K562 (cell line): ENCODE results near the gene ZNF593OS. TPM values are rescaled to one million over a fixed set of nuclear protein-coding genes. Genes with fewer than 3 reads are reported as not detected.

Experiments used
- CBFB ChIP-seq: sonication (generic); formaldehyde crosslinking; IDR thresholded peaks from 2 replicates; pipeline ENCODE4 v1.4.0; 2020; ENCODE audit warnings: mild to moderate bottlenecking, missing genetic modification reagents
- CGGBP1 ChIP-seq: fragments of 250-450 bp; sonication (Bioruptor Pico); IDR thresholded peaks from 2 replicates; pipeline ENCODE4 v1.9.0; 2021; ENCODE audit warnings: mild to moderate bottlenecking
- CHAMP1 ChIP-seq: fragments of 450-650 bp; IDR thresholded peaks from 2 replicates; pipeline ENCODE4 v1.6.1; 2016; ENCODE audit warnings: mild to moderate bottlenecking
- FOXJ3 ChIP-seq: sonication (generic); formaldehyde crosslinking; IDR thresholded peaks from 2 replicates; pipeline ENCODE4 v1.4.0; 2020; ENCODE audit warnings: mild to moderate bottlenecking, missing genetic modification reagents
- HCFC1 ChIP-seq: IDR thresholded peaks from 2 replicates; pipeline ENCODE4 v1.6.1; 2012; ENCODE audit warnings: low read depth, low read length, improper control_type of control experiment
- HDGF ChIP-seq: fragments of 450-650 bp; IDR thresholded peaks from 2 replicates; pipeline ENCODE4 v1.6.1; 2016
- SMAD1 ChIP-seq: fragments of 150-350 bp; IDR thresholded peaks from 2 replicates; pipeline ENCODE4 v1.6.1; 2014; ENCODE audit warnings: low read length, low read depth; ENCODE audit not compliant: partially characterized antibody
- ZNF449 ChIP-seq: fragments of 250-450 bp; sonication (Bioruptor Pico); IDR thresholded peaks from 2 replicates; pipeline ENCODE4 v1.8.0; 2022; ENCODE audit warnings: moderate library complexity, mild to moderate bottlenecking, inconsistent platforms
- ZNF589 ChIP-seq: fragments of 200-800 bp; sonication (Bioruptor generic); IDR thresholded peaks from 2 replicates; pipeline ENCODE4 v1.6.1; 2016; ENCODE audit warnings: low read depth, missing genetic modification characterization, missing compliant biosample characterization
- ZNF79 ChIP-seq: fragments of 250-450 bp; sonication (Bioruptor Pico); IDR thresholded peaks from 2 replicates; pipeline ENCODE4 v1.4.0; 2020; ENCODE audit warnings: low read depth, mild to moderate bottlenecking, moderate library complexity
- polyA plus RNA-seq, 8 experiments: library from polyadenylated mRNA; depleted of rRNA in 4 of 8; stranded (reverse) in 5 of 8; unstranded in 3 of 8; fragments of >200 nt; fragmentation: Nextera tagmentation in 2 of 8; fragmentation: Illumina TruSeq in 1 of 8; extraction: Ambion mirVana in 2 of 8; extraction: Trizol in 1 of 8; gene quantifications; 2 replicates each; pipeline versions ENCODE4 v1.2.1 to v1.2.3, GENCODE V29; 2011 to 2014; ENCODE audit warnings: inconsistent platforms in 1 of 8, missing spikeins in 1 of 8
- total RNA-seq, 7 experiments: library from RNA; depleted of rRNA in 6 of 7; stranded (reverse); fragments of >200 nt in 6 of 7; fragmentation: Illumina TruSeq in 2 of 7; extraction: Trizol in 2 of 7; gene quantifications; 2 replicates each; pipeline versions ENCODE4 v1.2.1 to v1.2.3, GENCODE V29; 2011 to 2021; ENCODE audit warnings: low replicate concordance in 1 of 7

The ZNF593OS gene
- total and polyA plus RNA-seq, 9 of the 15 experiments (the other 6 are each of a cell fraction or from before 2014, with no cell fraction given) = 0.24 to 0.27 TPM; not detected in 7

- no peak for TF ChIP-seq ZNF449 (CRISPR knock-in tag)
- no peak for TF ChIP-seq HCFC1
- TF ChIP-seq CHAMP1 = no peak; the same call in 1 of the 2 replicates
- no peak; the same call in 1 of the 2 replicates for TF ChIP-seq ZNF79 (CRISPR knock-in tag)
- TF ChIP-seq HDGF = no peak
- TF ChIP-seq CBFB = no peak
- no peak for TF ChIP-seq FOXJ3
- 0 out of 2 replicates have a peak, but pooled peaks have one; percentile 75 for TF ChIP-seq ZNF589
- no peak for TF ChIP-seq CGGBP1 (CRISPR knock-in tag)
- no peak for TF ChIP-seq SMAD1
Measured at GRCh38 chr1:26122988-26123973, 48.4 kb downstream of the ZNF593OS start (continued).
